Neural cell (in vitro differentiated cells): Measurements from ENCODE around the gene OPRD1. TPM values are rescaled to one million over a fixed set of nuclear protein-coding genes. Genes with fewer than 3 reads are reported as not detected.

ENCODE experiments used
- H2AFZ ChIP-seq: fragments of 200-600, 300-800 bp; sonication (generic), shearing (Covaris generic); 2 replicates; pipeline ENCODE4 v1.6.0; 2014; ENCODE audit warnings: low read depth, mild to moderate bottlenecking, antibody characterized with exemption, low read length, moderate library complexity
- H3F3A ChIP-seq: fragments of 200-600 bp; shearing (Covaris generic); 2 replicates; pipeline ENCODE4 v1.6.1; 2016; ENCODE audit warnings: mild to moderate bottlenecking, moderate library complexity, mixed read lengths, antibody characterized with exemption, low read length; ENCODE audit not compliant: insufficient read depth, poor library complexity, severe bottlenecking
- H3K27ac ChIP-seq: fragments of 200-600, 300-800 bp; sonication (generic), shearing (Covaris generic); 2 replicates; pipeline ENCODE4 v1.5.1; 2014; ENCODE audit warnings: mild to moderate bottlenecking, low read length, moderate library complexity
- H3K27me3 ChIP-seq: fragments of 300-800, 200-600 bp; sonication (generic), shearing (Covaris generic); 2 replicates; pipeline ENCODE4 v1.6.0; 2014; ENCODE audit warnings: mild to moderate bottlenecking, low read depth, low read length, moderate library complexity; ENCODE audit not compliant: insufficient read depth
- H3K36me3 ChIP-seq: fragments of 300-800, 200-600 bp; sonication (generic), shearing (Covaris generic); 2 replicates; pipeline ENCODE4 v1.5.1; 2014; ENCODE audit warnings: mild to moderate bottlenecking, antibody characterized with exemption, low read length, moderate library complexity; ENCODE audit not compliant: insufficient read depth
- H3K4me2 ChIP-seq: fragments of 300-800, 200-600 bp; sonication (generic), shearing (Covaris generic); 2 replicates; pipeline ENCODE4 v1.6.0; 2014; ENCODE audit warnings: mild to moderate bottlenecking, low read length
- H3K4me3 ChIP-seq: fragments of 300-800, 200-600 bp; sonication (generic), shearing (Covaris generic); 2 replicates; pipeline ENCODE4 v1.5.1; 2014; ENCODE audit warnings: mild to moderate bottlenecking, low read length, moderate library complexity
- H3K79me2 ChIP-seq: fragments of 200-600 bp; shearing (Covaris generic); replicated peaks from 2 replicates; pipeline ENCODE4 v1.6.0; 2014; ENCODE audit warnings: mild to moderate bottlenecking, low read length, moderate library complexity; ENCODE audit not compliant: insufficient read depth
- H3K9ac ChIP-seq: fragments of 300-800, 200-600 bp; sonication (generic), shearing (Covaris generic); 2 replicates; pipeline ENCODE4 v1.6.1; 2016; ENCODE audit warnings: mild to moderate bottlenecking, low read length, mixed read lengths
- H3K9me2 ChIP-seq: fragments of 200-600 bp; shearing (Covaris generic); 2 replicates; pipeline ENCODE4 v1.6.1; 2016; ENCODE audit warnings: mild to moderate bottlenecking, low read length, mixed read lengths; ENCODE audit not compliant: insufficient read depth
- H3K9me3 ChIP-seq: fragments of 200-600, 300-800 bp; sonication (generic), shearing (Covaris generic); 2 replicates; pipeline ENCODE4 v1.6.1; 2016; ENCODE audit warnings: mild to moderate bottlenecking, mixed run types, low read length, moderate library complexity, mixed read lengths
- H4K20me1 ChIP-seq: fragments of 200-600 bp; shearing (Covaris generic); 2 replicates; pipeline ENCODE4 v1.6.1; 2016; ENCODE audit warnings: mild to moderate bottlenecking, mixed run types; ENCODE audit not compliant: insufficient read depth
- EP300 ChIP-seq: fragments of 450-650 bp; conservative IDR thresholded peaks from 2 replicates; pipeline ENCODE4 v1.6.1; 2014; ENCODE audit warnings: antibody characterized with exemption, mild to moderate bottlenecking, moderate library complexity; ENCODE audit not compliant: poor library complexity, severe bottlenecking
- EZH2 ChIP-seq: fragments of 200-600, 300-800 bp; shearing (Covaris generic), sonication (generic); IDR thresholded peaks from 2 replicates; pipeline ENCODE4 v1.6.1; 2014; ENCODE audit warnings: antibody characterized with exemption, low read length, borderline replicate concordance, mild to moderate bottlenecking; ENCODE audit not compliant: insufficient read depth, poor library complexity, severe bottlenecking
- MXI1 ChIP-seq: fragments of 450-650 bp; conservative IDR thresholded peaks from 2 replicates; pipeline ENCODE4 v1.6.1; 2014; ENCODE audit warnings: antibody characterized with exemption, mild to moderate bottlenecking; ENCODE audit not compliant: poor library complexity, severe bottlenecking
- POLR2AphosphoS5 ChIP-seq: IDR thresholded peaks from 2 replicates; pipeline ENCODE4 v1.6.1; 2012
- RAD21 ChIP-seq: fragments of 450-650 bp; conservative IDR thresholded peaks from 2 replicates; pipeline ENCODE4 v1.6.1; 2014; ENCODE audit warnings: antibody characterized with exemption, mild to moderate bottlenecking, moderate library complexity
- SMC3 ChIP-seq: fragments of 450-650 bp; conservative IDR thresholded peaks from 2 replicates; pipeline ENCODE4 v1.6.1; 2014; ENCODE audit warnings: antibody characterized with exemption, mild to moderate bottlenecking, moderate library complexity; ENCODE audit not compliant: poor library complexity
- TAF1 ChIP-seq: IDR thresholded peaks from 2 replicates; pipeline ENCODE4 v1.6.1; 2012; ENCODE audit warnings: low read depth
- polyA plus RNA-seq: library from polyadenylated mRNA; depleted of rRNA; stranded (reverse); fragments of >200 nt; gene quantifications from 2 replicates; pipeline ENCODE4 v1.2.3, GENCODE V29; 2014
- TF ChIP-seq, protein P1 (sequence below): fragments of 450-650 bp; IDR thresholded peaks from 2 replicates; pipeline ENCODE4 v1.5.1; 2014; ENCODE audit warnings: antibody characterized with exemption, mild to moderate bottlenecking, moderate library complexity; ENCODE audit not compliant: poor library complexity, severe bottlenecking
- TF ChIP-seq, protein P2 (sequence below): IDR thresholded peaks from 2 replicates; pipeline ENCODE4 v1.6.1; 2012; ENCODE audit warnings: borderline replicate concordance

OPRD1 gene
- polyA plus RNA-seq, 1 donor from 2014 or later = 0.09 TPM

DNA sequence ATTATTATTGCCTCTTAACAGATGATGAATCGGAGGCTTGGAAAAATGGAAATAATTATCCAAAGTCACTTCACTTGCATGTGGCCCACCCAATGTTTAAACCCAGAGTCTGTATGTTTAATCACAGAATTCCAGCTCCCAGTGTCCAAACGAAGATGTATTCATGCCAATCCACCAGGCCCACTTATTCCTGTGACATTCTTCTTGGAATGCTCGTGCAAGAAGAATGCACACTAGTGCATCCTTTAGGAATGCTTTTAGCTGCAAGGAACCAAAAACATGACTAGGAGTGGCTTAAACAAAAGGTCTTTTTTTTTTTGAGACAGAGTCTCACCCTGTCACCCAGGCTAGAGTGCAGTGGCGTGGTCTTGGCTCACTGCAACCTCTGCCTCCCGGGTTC is 8.9 kb upstream of the OPRD1 start:
- Histone ChIP-seq H3K9me2 (no peaks in the 10 kb centered on the region), H3K4me3 (no peak overlapping the region), H3K27ac (no peak overlapping the region), H2AFZ (no peak overlapping the region), H3K9me3 (no peaks in the 10 kb centered on the region), H3K9ac (no peak overlapping the region), H3K79me2 (no peaks in the 10 kb centered on the region), H3F3A (no peaks in the 10 kb centered on the region), H4K20me1 (no peaks in the 10 kb centered on the region), H3K36me3 (no peaks in the 10 kb centered on the region), H3K27me3 (no peaks in the 10 kb centered on the region), H3K4me2 (no peak overlapping the region)
- TF ChIP-seq RAD21 = no peak
- TF ChIP-seq SMC3 = no peak
- no peak for TF ChIP-seq EZH2
- TF ChIP-seq, protein P1, sequence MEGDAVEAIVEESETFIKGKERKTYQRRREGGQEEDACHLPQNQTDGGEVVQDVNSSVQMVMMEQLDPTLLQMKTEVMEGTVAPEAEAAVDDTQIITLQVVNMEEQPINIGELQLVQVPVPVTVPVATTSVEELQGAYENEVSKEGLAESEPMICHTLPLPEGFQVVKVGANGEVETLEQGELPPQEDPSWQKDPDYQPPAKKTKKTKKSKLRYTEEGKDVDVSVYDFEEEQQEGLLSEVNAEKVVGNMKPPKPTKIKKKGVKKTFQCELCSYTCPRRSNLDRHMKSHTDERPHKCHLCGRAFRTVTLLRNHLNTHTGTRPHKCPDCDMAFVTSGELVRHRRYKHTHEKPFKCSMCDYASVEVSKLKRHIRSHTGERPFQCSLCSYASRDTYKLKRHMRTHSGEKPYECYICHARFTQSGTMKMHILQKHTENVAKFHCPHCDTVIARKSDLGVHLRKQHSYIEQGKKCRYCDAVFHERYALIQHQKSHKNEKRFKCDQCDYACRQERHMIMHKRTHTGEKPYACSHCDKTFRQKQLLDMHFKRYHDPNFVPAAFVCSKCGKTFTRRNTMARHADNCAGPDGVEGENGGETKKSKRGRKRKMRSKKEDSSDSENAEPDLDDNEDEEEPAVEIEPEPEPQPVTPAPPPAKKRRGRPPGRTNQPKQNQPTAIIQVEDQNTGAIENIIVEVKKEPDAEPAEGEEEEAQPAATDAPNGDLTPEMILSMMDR = no peak
- no peak for TF ChIP-seq EP300
- TF ChIP-seq, protein P2, sequence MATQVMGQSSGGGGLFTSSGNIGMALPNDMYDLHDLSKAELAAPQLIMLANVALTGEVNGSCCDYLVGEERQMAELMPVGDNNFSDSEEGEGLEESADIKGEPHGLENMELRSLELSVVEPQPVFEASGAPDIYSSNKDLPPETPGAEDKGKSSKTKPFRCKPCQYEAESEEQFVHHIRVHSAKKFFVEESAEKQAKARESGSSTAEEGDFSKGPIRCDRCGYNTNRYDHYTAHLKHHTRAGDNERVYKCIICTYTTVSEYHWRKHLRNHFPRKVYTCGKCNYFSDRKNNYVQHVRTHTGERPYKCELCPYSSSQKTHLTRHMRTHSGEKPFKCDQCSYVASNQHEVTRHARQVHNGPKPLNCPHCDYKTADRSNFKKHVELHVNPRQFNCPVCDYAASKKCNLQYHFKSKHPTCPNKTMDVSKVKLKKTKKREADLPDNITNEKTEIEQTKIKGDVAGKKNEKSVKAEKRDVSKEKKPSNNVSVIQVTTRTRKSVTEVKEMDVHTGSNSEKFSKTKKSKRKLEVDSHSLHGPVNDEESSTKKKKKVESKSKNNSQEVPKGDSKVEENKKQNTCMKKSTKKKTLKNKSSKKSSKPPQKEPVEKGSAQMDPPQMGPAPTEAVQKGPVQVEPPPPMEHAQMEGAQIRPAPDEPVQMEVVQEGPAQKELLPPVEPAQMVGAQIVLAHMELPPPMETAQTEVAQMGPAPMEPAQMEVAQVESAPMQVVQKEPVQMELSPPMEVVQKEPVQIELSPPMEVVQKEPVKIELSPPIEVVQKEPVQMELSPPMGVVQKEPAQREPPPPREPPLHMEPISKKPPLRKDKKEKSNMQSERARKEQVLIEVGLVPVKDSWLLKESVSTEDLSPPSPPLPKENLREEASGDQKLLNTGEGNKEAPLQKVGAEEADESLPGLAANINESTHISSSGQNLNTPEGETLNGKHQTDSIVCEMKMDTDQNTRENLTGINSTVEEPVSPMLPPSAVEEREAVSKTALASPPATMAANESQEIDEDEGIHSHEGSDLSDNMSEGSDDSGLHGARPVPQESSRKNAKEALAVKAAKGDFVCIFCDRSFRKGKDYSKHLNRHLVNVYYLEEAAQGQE = no peak

DNA sequence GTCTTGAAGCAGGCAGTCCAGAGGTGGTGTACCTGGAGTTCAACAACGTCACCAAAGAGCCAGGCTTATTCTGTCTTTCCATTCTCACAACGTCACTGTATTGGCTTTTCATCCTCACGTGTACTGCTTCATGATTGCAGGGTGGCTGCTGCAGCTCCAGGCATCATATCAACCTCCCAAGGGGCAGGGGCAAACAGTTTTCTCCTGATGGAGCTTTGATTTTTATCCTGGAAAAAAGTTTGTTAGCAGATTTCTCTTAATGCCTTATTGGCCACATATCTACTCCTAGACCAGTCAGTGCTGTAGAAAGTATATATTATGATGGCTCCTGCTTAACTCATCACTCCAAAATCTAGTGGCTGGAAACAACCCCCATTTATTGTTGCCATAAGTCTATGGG is 8.3 kb upstream of the OPRD1 start:
- H4K20me1 ChIP-seq = no peaks in the 10 kb centered on the region
- no peak overlapping the region for H2AFZ ChIP-seq
- no peak overlapping the region for H3K27ac ChIP-seq
- H3K4me2 ChIP-seq = no peak overlapping the region
- H3F3A ChIP-seq = no peaks in the 10 kb centered on the region
- no peak overlapping the region for H3K4me3 ChIP-seq
- H3K9me3 ChIP-seq = no peaks in the 10 kb centered on the region
- no peaks in the 10 kb centered on the region for H3K36me3 ChIP-seq
- H3K79me2 ChIP-seq = no peaks in the 10 kb centered on the region
- TF ChIP-seq, protein P2 = no peak
- TF ChIP-seq EZH2 (no peak), SMC3 (no peak), RAD21 (no peak), TAF1 (no peak), POLR2AphosphoS5 (no peak), MXI1 (no peak), EP300 (no peak)
- TF ChIP-seq, protein P1 = no peak
- H3K9ac ChIP-seq = no peak overlapping the region
- H3K27me3 ChIP-seq = no peaks in the 10 kb centered on the region
- H3K9me2 ChIP-seq = no peaks in the 10 kb centered on the region
